Cardiac fibroblast (primary cell): ENCODE data around the gene SMIM3.

Source experiments
- DNase-seq, 2 donors: peaks; one replicate each; pipeline versions ENCODE4 v3.0.0 to v3.0.0-alpha.2; 2010; ENCODE audit warnings: low read depth in 2 of 2
- H3K4me3 ChIP-seq, 2 donors: replicated peaks in 1 of 2; 1 replicate in 1 of 2; 2 replicates in 1 of 2; pipeline ENCODE4 v1.5.1; 2011; ENCODE audit warnings: low read depth in 2 of 2, low read length in 2 of 2, mild to moderate bottlenecking in 2 of 2, moderate library complexity in 1 of 2
- CTCF ChIP-seq: IDR thresholded peaks from one replicate; pipeline ENCODE4 v1.5.1; 2011; ENCODE audit warnings: low read depth, mild to moderate bottlenecking, low read length, inconsistent platforms

SMIM3 gene

GRCh38 chr5:150794927-150795326, 16.4 kb downstream of the SMIM3 start:
- no peak overlapping the region for H3K4me3 ChIP-seq
- DNase-seq = no peak
- TF ChIP-seq CTCF = no peak

GRCh38 chr5:150797384-150797783, 18.8 kb downstream of the SMIM3 start:
- TF ChIP-seq CTCF = no peak
- no peak overlapping the region for H3K4me3 ChIP-seq
- DNase-seq = no peak

GRCh38 chr5:150801117-150801927, 22.8 kb downstream of the SMIM3 start:
- DNase-seq = peak in 1 of 2 donors; percentile 85

GRCh38 chr5:150804388-150804787, 25.8 kb downstream of the SMIM3 start:
- no peak for DNase-seq
- no peak overlapping the region for H3K4me3 ChIP-seq
- TF ChIP-seq CTCF = no peak

More at GRCh38 chr5:150801117-150801927, 22.8 kb downstream of the SMIM3 start:
- peak overlapping the region in 1 of 2 donors; percentile 3 for H3K4me3 ChIP-seq
- TF ChIP-seq CTCF = peak; percentile 50

GRCh38 chr5:150809363-150809762, 30.8 kb downstream of the SMIM3 start:
- DNase-seq = no peak
- TF ChIP-seq CTCF = no peak
- no peak overlapping the region for H3K4me3 ChIP-seq

GRCh38 chr5:150815010-150815409, 36.5 kb downstream of the SMIM3 start:
- TF ChIP-seq CTCF = no peak
- H3K4me3 ChIP-seq = no peak overlapping the region
- DNase-seq = no peak
